Measurements from ENCODE around the gene TMEM40. TPM values are rescaled to one million over a fixed set of nuclear protein-coding genes. Genes with fewer than 3 reads are reported as not detected.

TMEM40 gene
- total and polyA plus RNA-seq, 2 experiments from 2014 or later, result 0.14 to 0.48 TPM

DNA sequence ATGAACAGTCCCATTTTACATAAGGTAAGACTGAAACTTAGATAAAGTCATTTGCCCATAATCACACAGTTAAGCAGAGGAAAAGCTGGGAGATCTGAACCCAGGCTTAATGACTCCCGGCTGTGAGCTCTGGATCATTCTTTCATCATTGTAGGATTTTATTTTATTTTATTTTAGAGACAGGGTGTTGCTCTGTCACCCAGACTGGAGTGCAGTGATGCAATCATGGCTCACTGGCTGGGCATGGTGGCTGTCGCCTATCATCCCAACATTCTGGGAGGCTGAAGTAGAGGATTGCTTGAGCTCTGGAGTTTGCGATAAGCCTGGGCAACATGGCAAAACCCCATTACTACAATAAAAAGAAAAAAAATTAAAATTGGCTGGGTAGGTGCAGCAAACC is 63.9 kb downstream of the TMEM40 start:
- H3K27ac ChIP-seq (ENCODE audit: low read depth), result 0 out of 2 replicates have a peak overlapping the region, but pooled peaks have one; percentile 76
- no peak for TF ChIP-seq CREB1 (CRISPR knock-in tag; IDR thresholded peaks at IDR 0.05; ENCODE audit: low read depth)
- no peak for TF ChIP-seq ZNF462 (CRISPR knock-in tag; IDR thresholded peaks at IDR 0.05)
- no peak for TF ChIP-seq JUNB (IDR thresholded peaks at IDR 0.05; ENCODE audit: unreplicated experiment)
- TF ChIP-seq REST (IDR thresholded peaks at IDR 0.05; ENCODE audit: unreplicated experiment), result no peak
- no peak for TF ChIP-seq EZH2 (IDR thresholded peaks at IDR 0.05; ENCODE audit: low read depth, unreplicated experiment)
- no peak for TF ChIP-seq POLR2AphosphoS5 (IDR thresholded peaks at IDR 0.05; ENCODE audit: low read depth)
- no peak for TF ChIP-seq NANOG (IDR thresholded peaks at IDR 0.05; ENCODE audit: borderline replicate concordance)
- TF ChIP-seq, protein P1, sequence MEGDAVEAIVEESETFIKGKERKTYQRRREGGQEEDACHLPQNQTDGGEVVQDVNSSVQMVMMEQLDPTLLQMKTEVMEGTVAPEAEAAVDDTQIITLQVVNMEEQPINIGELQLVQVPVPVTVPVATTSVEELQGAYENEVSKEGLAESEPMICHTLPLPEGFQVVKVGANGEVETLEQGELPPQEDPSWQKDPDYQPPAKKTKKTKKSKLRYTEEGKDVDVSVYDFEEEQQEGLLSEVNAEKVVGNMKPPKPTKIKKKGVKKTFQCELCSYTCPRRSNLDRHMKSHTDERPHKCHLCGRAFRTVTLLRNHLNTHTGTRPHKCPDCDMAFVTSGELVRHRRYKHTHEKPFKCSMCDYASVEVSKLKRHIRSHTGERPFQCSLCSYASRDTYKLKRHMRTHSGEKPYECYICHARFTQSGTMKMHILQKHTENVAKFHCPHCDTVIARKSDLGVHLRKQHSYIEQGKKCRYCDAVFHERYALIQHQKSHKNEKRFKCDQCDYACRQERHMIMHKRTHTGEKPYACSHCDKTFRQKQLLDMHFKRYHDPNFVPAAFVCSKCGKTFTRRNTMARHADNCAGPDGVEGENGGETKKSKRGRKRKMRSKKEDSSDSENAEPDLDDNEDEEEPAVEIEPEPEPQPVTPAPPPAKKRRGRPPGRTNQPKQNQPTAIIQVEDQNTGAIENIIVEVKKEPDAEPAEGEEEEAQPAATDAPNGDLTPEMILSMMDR (conservative IDR thresholded peaks at IDR 0.05; ENCODE audit: low read depth in 2 of 2), result no peak
- TF ChIP-seq ETS1 (IDR thresholded peaks at IDR 0.05), result no peak
- TF ChIP-seq EZH2phosphoT487 (IDR thresholded peaks at IDR 0.05; ENCODE audit: unreplicated experiment), result no peak
- no peak for TF ChIP-seq STAT1 (IDR thresholded peaks at IDR 0.05; ENCODE audit: unreplicated experiment)
- no peak overlapping the region for H3K27ac Mint-ChIP-seq

More for the DNA sequence above, 63.9 kb downstream of the TMEM40 start:
- H4K20me1 ChIP-seq (replicated peaks; ENCODE audit: insufficient read depth), result no peaks in the 10 kb centered on the region
- peak overlapping the region; percentile 66; the same call in 1 of the 2 replicates for H2AFZ ChIP-seq
- H3K9me2 ChIP-seq (ENCODE audit: insufficient read depth), result peaks cover 4% of the 10 kb centered on the region; the same call in 1 of the 2 replicates
- no peaks in the 10 kb centered on the region for H3K4me1 ChIP-seq (ENCODE audit: insufficient read depth)
- no peaks in the 10 kb centered on the region for H3K36me3 ChIP-seq (ENCODE audit: insufficient read depth)
- Mint-ChIP-seq H3K4me1 (peaks cover 11% of the 10 kb centered on the region), H3K4me3 (no peak overlapping the region), H3K27me3 (ENCODE audit: insufficient read depth, low read depth, poor library complexity) (peaks cover 6% of the 10 kb centered on the region), H3K36me3 (ENCODE audit: low read depth) (no peaks in the 10 kb centered on the region), H3K9me3 (no peaks in the 10 kb centered on the region)
- H3K4me2 ChIP-seq, result no peak overlapping the region
- DNase-seq (ENCODE audit: low spot score) (no peak), ATAC-seq (no peak)
- H3K79me2 ChIP-seq (replicated peaks; ENCODE audit: insufficient read depth), result no peaks in the 10 kb centered on the region
- H3K4me3 ChIP-seq, result no peak overlapping the region
- no peaks in the 10 kb centered on the region for H3F3A ChIP-seq (replicated peaks; ENCODE audit: low read depth)
- no peaks in the 10 kb centered on the region for H3K27me3 ChIP-seq (ENCODE audit: insufficient read depth)

All from GM23338 (cell line).